NT2/D1 (cell line): ENCODE data around the gene NPSR1.

ENCODE experiments used
- SUZ12 ChIP-seq: IDR thresholded peaks from 2 replicates; pipeline ENCODE4 v1.6.1; 2011; ENCODE audit not compliant: insufficient read length, insufficient read depth; ENCODE audit errors: extremely low read depth
- YY1 ChIP-seq: IDR thresholded peaks from 2 replicates; pipeline ENCODE4 v1.6.1; 2011; ENCODE audit not compliant: insufficient read length, insufficient read depth

DNA sequence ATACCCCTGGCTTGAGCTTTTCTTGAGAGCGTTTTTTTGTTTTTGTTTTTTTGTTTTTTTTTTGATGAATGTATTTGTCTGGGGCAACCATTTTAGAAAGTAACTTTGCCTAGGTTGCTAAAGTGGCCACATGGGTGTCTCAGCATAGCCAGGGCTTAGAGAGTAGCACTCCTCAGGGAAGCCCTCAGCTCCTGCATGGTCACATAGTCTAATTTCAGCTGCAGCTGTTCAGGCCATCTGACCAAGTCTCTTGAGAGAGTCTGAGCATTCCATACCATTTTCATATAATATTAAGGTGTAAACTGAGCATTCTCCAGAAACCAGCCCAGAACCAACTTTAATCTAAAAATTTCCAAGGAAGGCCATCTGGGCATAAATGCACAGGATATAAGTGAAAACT is 186.4 kb downstream of the NPSR1 start:
- TF ChIP-seq YY1 (no peak), SUZ12 (no peak)
